ENCODE measurements around the gene GBX2. TPM values are rescaled to one million over a fixed set of nuclear protein-coding genes. Genes with fewer than 3 reads are reported as not detected.

Gene GBX2
- total RNA-seq, 4 donors from 2014 or later = 0.13 TPM; not detected in 3

- TF ChIP-seq CTCF (IDR thresholded peaks at IDR 0.05) = no peak
- no peak for TF ChIP-seq POLR2A (IDR thresholded peaks at IDR 0.05)
- WGBS, 2 donors = 8 to 17% methylated on average over 20 of the region's 20 CpGs
- peak in 1 of 2 donors; percentile 88 for DNase-seq (ENCODE audit: low spot score in 2 of 2)
- H3K4me3 ChIP-seq (ENCODE audit: low read depth, poor library complexity, severe bottlenecking) = no peak overlapping the region
- intact Hi-C loops (cut with DNase I; ENCODE audit: low total_unique reads) = no loop called here
Measured at GRCh38 chr2:236177604-236177966, 9.4 kb upstream of the GBX2 start.

- peak in 1 of 2 donors; percentile 70 for DNase-seq (ENCODE audit: low spot score in 2 of 2)
- TF ChIP-seq CTCF (IDR thresholded peaks at IDR 0.05) (no peak), POLR2A (IDR thresholded peaks at IDR 0.05) (no peak)
- H3K4me3 ChIP-seq (ENCODE audit: low read depth, poor library complexity, severe bottlenecking) = no peak overlapping the region
- intact Hi-C loops (cut with DNase I; ENCODE audit: low total_unique reads) = no loop called here
- WGBS, 2 donors = 64 to 67% methylated on average over 21 of the region's 21 CpGs
Measured at GRCh38 chr2:236176951-236177350, 8.8 kb upstream of the GBX2 start.

GRCh38 chr2:236176417-236176816 lies 8.2 kb upstream of the GBX2 start:
- 22 to 29% methylated on average over 7 of the region's 7 CpGs for WGBS, 2 donors
- H3K4me3 ChIP-seq (ENCODE audit: low read depth, poor library complexity, severe bottlenecking) = no peak overlapping the region
- intact Hi-C loops (cut with DNase I; ENCODE audit: low total_unique reads) = no loop called here
- peak in 1 of 2 donors; percentile 71 for DNase-seq (ENCODE audit: low spot score in 2 of 2)
- TF ChIP-seq POLR2A (IDR thresholded peaks at IDR 0.05) = no peak
- TF ChIP-seq CTCF (IDR thresholded peaks at IDR 0.05) = no peak

GRCh38 chr2:236175548-236176150 lies 7.5 kb upstream of the GBX2 start:
- DNase-seq (ENCODE audit: low spot score in 2 of 2) = peak in 1 of 2 donors; percentile 67
- intact Hi-C loops (cut with DNase I; ENCODE audit: low total_unique reads) = no loop called here
- no peak for TF ChIP-seq POLR2A (IDR thresholded peaks at IDR 0.05)
- no peak overlapping the region for H3K4me3 ChIP-seq (ENCODE audit: low read depth, poor library complexity, severe bottlenecking)
- 46 to 61% methylated on average over 6 of the region's 6 CpGs for WGBS, 2 donors

- intact Hi-C loops (cut with DNase I; ENCODE audit: low total_unique reads) = no loop called here
- H3K4me3 ChIP-seq (ENCODE audit: low read depth, poor library complexity, severe bottlenecking) = no peak overlapping the region
- TF ChIP-seq CTCF (IDR thresholded peaks at IDR 0.05) = no peak
- no peak for TF ChIP-seq POLR2A (IDR thresholded peaks at IDR 0.05)
- DNase-seq (ENCODE audit: low spot score in 2 of 2) = no peak
- WGBS, 2 donors = 21 to 26% methylated on average over 21 to 23 of the region's 23 CpGs
Measured at GRCh38 chr2:236173729-236174607, 5.8 kb upstream of the GBX2 start.

- H3K4me3 ChIP-seq (ENCODE audit: low read depth, poor library complexity, severe bottlenecking) = no peak overlapping the region
- WGBS, 2 donors = 9 to 19% methylated on average over 27 to 54 of the region's 62 CpGs
- TF ChIP-seq POLR2A (IDR thresholded peaks at IDR 0.05) = no peak
- TF ChIP-seq CTCF (IDR thresholded peaks at IDR 0.05) = no peak
- peak in 1 of 2 donors; percentile 83 for DNase-seq (ENCODE audit: low spot score in 2 of 2)
- intact Hi-C loops (cut with DNase I; ENCODE audit: low total_unique reads) = no loop called here
Measured at GRCh38 chr2:236173036-236173728, 5.0 kb upstream of the GBX2 start.

Data from lower leg skin (tissue), 4 donors.